Measurements from ENCODE around the gene UGT1A9. TPM values are rescaled to one million over a fixed set of nuclear protein-coding genes. Genes with fewer than 3 reads are reported as not detected.

The UGT1A9 gene
- total RNA-seq, 2 donors from 2014 or later = not detected

- Histone ChIP-seq H3K4me3 (no peak overlapping the region), H3K4me1 (ENCODE audit: control insufficient read depth in 1 of 2, low read depth in 2 of 2) (no peaks in the 10 kb centered on the region), H3K27me3 (replicated peaks; ENCODE audit: insufficient read depth) (no peaks in the 10 kb centered on the region), H3K27ac (no peak overlapping the region), H3K36me3 (no peaks in the 10 kb centered on the region), H3K9me3 (no peaks in the 10 kb centered on the region)
- ATAC-seq (ENCODE audit: insufficient number of reproducible peaks, low FRiP score, low read depth) = no peak
- TF ChIP-seq CTCF (IDR thresholded peaks at IDR 0.05) = no peak
- no peak for DNase-seq (ENCODE audit: low spot score)
These were observed 8.8 kb downstream of the UGT1A9 start for GRCh38 chr2:233680361-233681045.

- TF ChIP-seq CTCF (IDR thresholded peaks at IDR 0.05) = no peak
- H3K27ac ChIP-seq = no peak within 1 kb of the TSS
- H3K4me1 ChIP-seq (ENCODE audit: control insufficient read depth in 1 of 2, low read depth in 2 of 2) = no peaks in the 10 kb centered on the region
- no peaks in the 10 kb centered on the region for H3K27me3 ChIP-seq (replicated peaks; ENCODE audit: insufficient read depth)
- ATAC-seq (ENCODE audit: insufficient number of reproducible peaks, low FRiP score, low read depth) (no peak), DNase-seq (ENCODE audit: low spot score) (no peak)
- H3K4me3 ChIP-seq = no peak within 1 kb of the TSS
- no peaks in the 10 kb centered on the region for H3K36me3 ChIP-seq
- no peaks in the 10 kb centered on the region for H3K9me3 ChIP-seq
These were observed 9.9 kb downstream of the UGT1A9 start, which contains the start of gene UGT1A7 for GRCh38 chr2:233681521-233682099. Gene UGT1A7, plus strand, starts transcription at chr2:233681901. Its CDS starts 37 bp downstream, at chr2:233681938.

DNA sequence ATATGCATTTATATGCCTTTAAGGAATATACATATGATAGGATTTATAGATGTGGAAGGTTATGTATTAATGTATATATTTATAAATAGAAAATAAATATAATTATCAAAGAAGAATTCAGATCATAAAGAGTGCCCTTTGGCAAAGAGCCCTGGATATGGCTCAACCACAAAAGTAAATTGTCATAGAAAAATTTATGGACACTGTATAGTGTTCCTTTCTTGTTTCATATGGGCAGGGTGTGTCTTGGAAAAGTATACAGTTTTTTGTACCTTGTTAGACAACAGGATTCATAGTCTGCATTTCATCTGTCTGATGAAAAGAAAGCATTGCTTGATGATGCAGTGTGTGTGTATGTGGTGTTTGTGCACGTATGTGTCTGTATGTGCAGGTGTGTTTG, 12.9 kb downstream of the UGT1A9 start:
- H3K4me1 ChIP-seq (ENCODE audit: control insufficient read depth in 1 of 2, low read depth in 2 of 2) = no peaks in the 10 kb centered on the region
- no peaks in the 10 kb centered on the region for H3K27me3 ChIP-seq (replicated peaks; ENCODE audit: insufficient read depth)
- DNase-seq (ENCODE audit: low spot score) (no peak), ATAC-seq (ENCODE audit: insufficient number of reproducible peaks, low FRiP score, low read depth) (no peak)
- H3K9me3 ChIP-seq = no peaks in the 10 kb centered on the region
- H3K36me3 ChIP-seq = no peaks in the 10 kb centered on the region
- H3K27ac ChIP-seq = no peak overlapping the region
- H3K4me3 ChIP-seq = no peak overlapping the region
- TF ChIP-seq CTCF (IDR thresholded peaks at IDR 0.05) = no peak

- DNase-seq (ENCODE audit: low spot score) (no peak), ATAC-seq (ENCODE audit: insufficient number of reproducible peaks, low FRiP score, low read depth) (no peak)
- no peak for TF ChIP-seq CTCF (IDR thresholded peaks at IDR 0.05)
- Histone ChIP-seq H3K27ac (no peak overlapping the region), H3K27me3 (replicated peaks; ENCODE audit: insufficient read depth) (no peaks in the 10 kb centered on the region), H3K4me3 (no peak overlapping the region), H3K4me1 (ENCODE audit: control insufficient read depth in 1 of 2, low read depth in 2 of 2) (no peaks in the 10 kb centered on the region), H3K9me3 (no peaks in the 10 kb centered on the region), H3K36me3 (no peaks in the 10 kb centered on the region)
These were observed 15.2 kb downstream of the UGT1A9 start for GRCh38 chr2:233686928-233687327.

- ATAC-seq (ENCODE audit: insufficient number of reproducible peaks, low FRiP score, low read depth) = no peak
- no peak for TF ChIP-seq CTCF (IDR thresholded peaks at IDR 0.05)
These were observed 16.6 kb downstream of the UGT1A9 start for GRCh38 chr2:233688341-233688740.

More at GRCh38 chr2:233688341-233688740, 16.6 kb downstream of the UGT1A9 start:
- H3K27ac ChIP-seq = no peak overlapping the region
- no peaks in the 10 kb centered on the region for H3K4me1 ChIP-seq (ENCODE audit: control insufficient read depth in 1 of 2, low read depth in 2 of 2)
- H3K9me3 ChIP-seq = no peaks in the 10 kb centered on the region
- H3K36me3 ChIP-seq = no peaks in the 10 kb centered on the region
- H3K4me3 ChIP-seq = no peak overlapping the region
- H3K27me3 ChIP-seq (replicated peaks; ENCODE audit: insufficient read depth) = no peaks in the 10 kb centered on the region
- DNase-seq (ENCODE audit: low spot score) = no peak

All from thoracic aorta (tissue), 2 donors.